Measurements from ENCODE around the gene DUS1L. TPM values are rescaled to one million over a fixed set of nuclear protein-coding genes. Genes with fewer than 3 reads are reported as not detected.

Gene DUS1L
- total and polyA plus RNA-seq, 2 donors (not counting 1 experiment from before 2014, with no cell fraction given): 109 to 241 TPM

- ChIA-PET POLR2A (interaction anchor here (0.6 kb wide), 1 partner anchor 91 kb away, joined by 5 read pairs; no protein-coding TSS in a partner anchor), CTCF (interaction anchor here (1.1 kb wide), 1 partner anchor 56 kb away, joined by 3 read pairs; no protein-coding TSS in a partner anchor)
- Histone ChIP-seq H3K79me2 (ENCODE audit: control insufficient read depth, insufficient read depth, low read length) (no peaks in the 10 kb centered on the region), H3K4me1 (ENCODE audit: control insufficient read depth in 2 of 2, insufficient read depth in 2 of 2, low read length in 2 of 2) (peaks cover 0 to 5% of the 10 kb centered on the region in 2 donors), H3K9me3 (ENCODE audit: control extremely low read depth in 1 of 3, control insufficient read depth in 2 of 3, insufficient read depth in 1 of 3, low read length in 2 of 3) (no peaks in the 10 kb centered on the region), H3K27me3 (replicated peaks in 1 of 4; ENCODE audit: control extremely low read depth in 1 of 4, control insufficient read depth in 3 of 4, insufficient read depth in 4 of 4, low read length in 3 of 4) (no peaks in the 10 kb centered on the region), H3K27ac (ENCODE audit: low read length in 2 of 2) (no peak overlapping the region), H3K4me2 (replicated peaks; ENCODE audit: low read depth, low read length, poor library complexity, severe bottlenecking) (no peak overlapping the region), H3K36me3 (replicated peaks in 1 of 2; ENCODE audit: control extremely low read depth in 1 of 2, control insufficient read depth in 1 of 2, extremely low read depth in 1 of 2, insufficient read depth in 2 of 2, low read length in 1 of 2) (peaks cover 0 to 9% of the 10 kb centered on the region in 2 experiments), H2AFZ (ENCODE audit: insufficient read depth, low read depth, low read length, poor library complexity, severe bottlenecking) (no peak overlapping the region), H3K9ac (ENCODE audit: low read length) (no peak overlapping the region), H4K20me1 (ENCODE audit: control insufficient read depth, insufficient read depth, low read length, poor library complexity, severe bottlenecking) (peaks cover 4% of the 10 kb centered on the region), H3K4me3 (ENCODE audit: control extremely low read depth in 1 of 5, extremely low read depth in 1 of 5, insufficient read depth in 1 of 5, low read depth in 2 of 5, low read length in 4 of 5) (no peak overlapping the region)
- TF ChIP-seq EZH2 (IDR thresholded peaks at IDR 0.05; ENCODE audit: borderline replicate concordance, insufficient read depth, low read depth, low read length, poor library complexity, severe bottlenecking) (no peak), CTCF (IDR thresholded peaks at IDR 0.05) (no peak)
- Mint-ChIP-seq H3K4me1 (peaks cover 2% of the 10 kb centered on the region), H3K9me3 (ENCODE audit: insufficient read depth) (no peaks in the 10 kb centered on the region), H3K27me3 (no peaks in the 10 kb centered on the region), H3K4me3 (no peak overlapping the region), H3K27ac (no peak overlapping the region)
- no peak for ATAC-seq (ENCODE audit: low read depth)
- DNase-seq: no peak
- intact Hi-C loops (cut with micrococcal nuclease): no loop called here
- 93% methylated on average over 20 of the region's 24 CpGs for WGBS (ENCODE audit: insufficient coverage)
These were observed 50.2 kb downstream of the DUS1L start for GRCh38 chr17:82015311-82015971.

- H3K27me3 ChIP-seq (replicated peaks in 1 of 4; ENCODE audit: control extremely low read depth in 1 of 4, control insufficient read depth in 3 of 4, insufficient read depth in 4 of 4, low read length in 3 of 4): no peaks in the 10 kb centered on the region
- no peaks in the 10 kb centered on the region for H3K9me3 ChIP-seq (ENCODE audit: control extremely low read depth in 1 of 3, control insufficient read depth in 2 of 3, insufficient read depth in 1 of 3, low read length in 2 of 3)
- no peak for TF ChIP-seq EZH2 (IDR thresholded peaks at IDR 0.05; ENCODE audit: borderline replicate concordance, insufficient read depth, low read depth, low read length, poor library complexity, severe bottlenecking)
- TF ChIP-seq CTCF (IDR thresholded peaks at IDR 0.05): no peak
- 89% methylated on average over 7 of the region's 13 CpGs for WGBS (ENCODE audit: insufficient coverage)
- DNase-seq (no peak), ATAC-seq (ENCODE audit: low read depth) (no peak)
- H3K9ac ChIP-seq (ENCODE audit: low read length): no peak overlapping the region
- no peaks in the 10 kb centered on the region for H4K20me1 ChIP-seq (ENCODE audit: control insufficient read depth, insufficient read depth, low read length, poor library complexity, severe bottlenecking)
- no peak overlapping the region for H3K4me2 ChIP-seq (replicated peaks; ENCODE audit: low read depth, low read length, poor library complexity, severe bottlenecking)
- H3K36me3 ChIP-seq (replicated peaks in 1 of 2; ENCODE audit: control extremely low read depth in 1 of 2, control insufficient read depth in 1 of 2, extremely low read depth in 1 of 2, insufficient read depth in 2 of 2, low read length in 1 of 2): peaks cover 0 to 9% of the 10 kb centered on the region in 2 experiments
- ChIA-PET POLR2A (no interaction called here), CTCF (no interaction called here)
- H3K27ac ChIP-seq (ENCODE audit: low read length in 2 of 2): no peak overlapping the region
- Mint-ChIP-seq H3K27me3 (no peaks in the 10 kb centered on the region), H3K4me1 (peaks cover under 1% of the 10 kb centered on the region), H3K4me3 (no peak overlapping the region), H3K27ac (no peak overlapping the region), H3K9me3 (ENCODE audit: insufficient read depth) (no peaks in the 10 kb centered on the region)
- H3K4me3 ChIP-seq (ENCODE audit: control extremely low read depth in 1 of 5, extremely low read depth in 1 of 5, insufficient read depth in 1 of 5, low read depth in 2 of 5, low read length in 4 of 5): no peak overlapping the region
- H2AFZ ChIP-seq (ENCODE audit: insufficient read depth, low read depth, low read length, poor library complexity, severe bottlenecking): no peak overlapping the region
- intact Hi-C loops (cut with micrococcal nuclease): no loop called here
- peaks cover 0 to 2% of the 10 kb centered on the region in 2 donors for H3K4me1 ChIP-seq (ENCODE audit: control insufficient read depth in 2 of 2, insufficient read depth in 2 of 2, low read length in 2 of 2)
- no peaks in the 10 kb centered on the region for H3K79me2 ChIP-seq (ENCODE audit: control insufficient read depth, insufficient read depth, low read length)
These were observed 50.7 kb downstream of the DUS1L start for GRCh38 chr17:82014971-82015310.
